Fibroblast of peridontal ligament (primary cell): ENCODE results near the gene NMD3.
A peak's percentile ranks its signal among the peaks of the same experiment; 100 is the strongest.

Experiments
- DNase-seq: peaks from one replicate; pipeline ENCODE4 v3.0.0-alpha.2; 2010; ENCODE audit errors: extremely low read depth

NMD3 gene

DNA sequence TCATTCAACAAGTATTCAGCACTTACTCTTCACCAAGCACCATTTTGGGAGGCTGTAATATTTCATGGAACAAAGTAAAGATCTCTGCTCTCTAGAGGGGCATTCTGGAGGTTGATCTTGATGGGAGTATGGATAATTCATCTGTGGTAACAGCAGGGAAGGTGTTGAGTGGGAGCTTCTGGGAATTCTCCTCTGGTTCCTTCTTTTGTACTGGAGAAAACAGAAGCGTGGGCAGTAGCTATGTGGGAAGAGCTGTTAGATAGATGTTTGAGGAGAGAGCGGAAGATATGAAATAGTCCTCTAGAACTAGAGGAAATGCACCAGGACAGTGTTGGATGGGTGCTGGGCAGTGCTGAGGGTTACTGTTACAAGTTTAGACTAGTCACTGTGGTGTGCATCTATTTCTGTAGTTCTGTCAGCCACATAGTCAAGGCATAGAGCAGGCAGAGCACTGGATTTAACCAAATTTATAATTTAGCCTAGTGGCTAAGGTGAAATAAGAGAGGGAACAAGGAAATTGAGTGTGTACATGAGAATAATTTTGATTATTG lies 9.6 kb downstream of the NMD3 start:
- DNase-seq = no peak

DNA sequence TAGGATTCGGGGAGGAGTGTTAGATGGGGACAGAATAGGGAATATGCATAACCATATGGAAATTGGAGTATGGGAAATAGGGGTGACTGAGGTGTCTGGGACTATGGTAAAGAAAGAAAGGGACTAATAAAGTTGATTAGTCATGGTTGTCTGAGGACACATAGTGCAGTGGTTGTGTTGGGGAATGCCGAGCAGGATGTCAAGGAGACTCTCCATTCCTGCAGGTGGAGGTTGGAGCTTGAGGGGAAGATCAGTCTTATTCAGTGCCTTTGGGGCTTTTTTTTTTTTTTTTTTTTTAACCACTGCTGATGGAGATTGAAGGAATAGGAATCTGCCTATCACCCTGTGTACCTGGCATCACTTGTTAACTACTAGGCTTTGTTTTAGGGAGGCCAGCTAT lies 10.8 kb downstream of the NMD3 start:
- no peak for DNase-seq

DNA sequence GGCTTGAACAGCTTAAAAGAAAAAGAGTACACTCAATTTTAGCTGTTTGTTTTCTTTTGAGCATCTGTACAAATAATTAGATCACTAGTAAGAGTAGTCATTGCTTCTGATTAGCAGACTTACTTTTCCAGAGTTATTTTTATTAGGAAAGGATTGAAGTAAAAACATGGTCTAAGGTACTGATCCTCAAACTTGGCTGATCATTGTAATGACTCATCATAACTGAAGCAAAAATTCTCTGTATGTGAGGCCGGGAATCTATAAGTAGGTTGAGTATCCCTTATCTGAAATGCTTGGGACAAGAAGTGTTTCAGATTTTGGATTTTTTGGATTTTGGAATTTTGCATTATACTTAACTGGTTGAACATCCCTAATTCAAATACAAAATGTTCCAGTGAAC lies 12.4 kb downstream of the NMD3 start:
- no peak for DNase-seq

- no peak for DNase-seq
These were observed 15.1 kb downstream of the NMD3 start for GRCh38 chr3:161236240-161236639.

GRCh38 chr3:161239700-161240099 lies 18.6 kb downstream of the NMD3 start:
- no peak for DNase-seq

DNA sequence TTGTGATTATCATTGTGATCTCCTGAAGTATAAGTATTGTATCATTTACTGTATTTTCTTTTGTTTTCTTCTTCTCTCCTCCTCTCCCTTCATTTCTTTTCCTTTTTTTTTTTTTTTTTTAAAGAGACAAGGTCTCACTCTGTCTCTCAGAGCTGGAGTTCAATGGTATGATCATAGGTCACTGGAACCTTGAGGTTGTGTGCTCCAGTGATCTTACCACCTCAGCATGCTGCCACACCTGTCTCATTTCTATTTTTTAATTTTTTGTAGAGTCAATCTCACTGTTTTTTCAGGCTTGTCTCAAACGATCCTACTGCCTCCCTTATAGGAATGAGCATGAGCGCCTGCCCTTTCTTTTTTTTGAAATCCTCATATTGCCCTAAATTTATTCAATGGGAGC lies 23.4 kb downstream of the NMD3 start:
- no peak for DNase-seq

DNA sequence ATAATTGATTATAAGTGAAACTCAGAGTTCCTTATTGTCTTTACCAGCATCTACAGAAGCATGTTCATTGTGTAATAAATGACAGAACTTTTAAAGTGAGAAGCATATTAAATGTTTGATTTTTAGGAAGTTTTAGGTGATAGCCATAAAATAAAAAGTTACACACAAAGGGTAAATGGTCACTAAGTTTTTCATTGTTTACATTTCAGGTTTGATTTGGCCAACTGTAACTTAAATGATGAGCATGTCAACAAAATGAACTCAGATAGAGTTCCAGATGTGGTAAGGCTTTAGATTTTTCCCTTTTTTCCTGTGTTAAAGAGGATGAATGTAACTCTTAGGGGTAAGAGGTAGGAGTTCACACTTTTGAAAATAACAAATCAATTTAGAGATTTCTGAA lies 25.9 kb downstream of the NMD3 start:
- no peak for DNase-seq

GRCh38 chr3:161250116-161250515 lies 29.0 kb downstream of the NMD3 start:
- no peak for DNase-seq

GRCh38 chr3:161251716-161252115 lies 30.6 kb downstream of the NMD3 start:
- no peak for DNase-seq

DNA sequence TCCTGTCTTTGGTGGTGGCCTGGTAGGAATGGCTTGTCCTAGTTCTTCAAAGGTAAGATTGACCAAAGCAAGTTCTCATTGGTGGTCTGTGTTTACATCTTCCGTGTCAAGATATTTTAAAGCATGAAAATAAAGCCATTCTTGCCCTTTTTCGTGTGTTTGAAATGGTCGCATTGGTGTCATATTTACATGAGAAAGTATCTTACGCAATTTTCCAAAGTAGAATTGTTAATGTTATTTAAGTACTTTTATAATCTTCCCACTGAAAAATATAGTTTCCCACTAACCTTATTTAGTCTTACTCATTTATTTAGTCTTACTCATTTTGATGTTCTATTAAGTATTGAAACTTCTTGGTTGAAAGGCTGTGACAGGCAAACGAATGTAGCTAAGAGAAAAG lies 31.0 kb downstream of the NMD3 start:
- no peak for DNase-seq

GRCh38 chr3:161253711-161254110 lies 32.6 kb downstream of the NMD3 start:
- peak; percentile 68 for DNase-seq

- no peak for DNase-seq
These were observed 33.8 kb downstream of the NMD3 start for GRCh38 chr3:161254861-161255260.

GRCh38 chr3:161263057-161263456 lies 41.9 kb downstream of the NMD3 start:
- DNase-seq = peak; percentile 26

GRCh38 chr3:161264852-161265251 lies 43.7 kb downstream of the NMD3 start:
- DNase-seq = no peak

DNA sequence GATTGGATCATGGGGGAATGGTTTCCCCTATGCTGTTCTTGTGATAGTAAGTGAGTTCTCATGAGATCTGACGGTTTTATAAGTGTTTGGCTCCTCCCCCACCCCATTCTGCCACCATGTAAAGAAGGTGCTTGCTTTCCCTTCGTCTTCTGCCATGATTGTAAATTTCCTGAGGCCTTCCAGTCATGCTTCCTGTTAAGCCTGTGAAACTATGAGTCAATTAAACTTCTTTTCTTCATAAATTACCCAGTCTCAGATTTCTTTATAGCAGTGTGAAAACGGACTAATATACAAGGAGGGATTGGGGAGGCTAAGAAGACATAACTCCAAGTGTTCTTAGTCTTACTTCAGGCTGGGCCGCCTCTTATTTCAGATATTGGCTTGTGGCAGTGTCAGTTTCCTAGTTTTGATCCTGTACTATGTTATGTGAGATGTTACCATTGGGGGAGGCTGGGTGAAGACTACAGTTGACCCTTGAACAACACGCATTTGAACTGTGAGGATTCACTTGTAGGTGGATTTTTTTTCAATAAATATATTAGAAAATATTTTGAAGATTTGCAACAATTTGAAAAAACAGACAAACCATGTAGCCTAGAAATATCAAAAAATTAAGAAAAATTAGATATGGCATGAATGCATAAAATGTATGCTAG lies 44.9 kb downstream of the NMD3 start:
- DNase-seq = no peak

DNA sequence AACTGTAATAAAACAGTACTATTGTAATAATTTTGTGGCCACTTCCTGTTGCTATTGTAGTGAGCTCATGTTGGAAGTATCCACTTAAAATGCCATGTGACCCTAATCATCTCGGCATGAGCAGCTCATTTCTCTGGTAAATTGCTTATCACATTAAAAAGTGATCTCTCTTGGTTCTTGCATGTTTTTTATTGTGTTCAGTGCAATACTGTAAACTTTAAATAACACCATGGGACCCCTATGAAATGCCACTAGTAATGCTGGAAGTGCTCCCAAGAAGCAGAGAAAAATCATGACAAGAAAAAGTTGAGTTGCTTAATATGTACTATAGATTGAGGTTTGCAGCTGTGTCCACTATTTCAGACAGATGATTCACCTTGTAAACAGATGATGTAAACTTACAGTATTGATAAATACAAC lies 45.6 kb downstream of the NMD3 start:
- DNase-seq = peak; percentile 68

- no peak for DNase-seq
These were observed 46.5 kb downstream of the NMD3 start for GRCh38 chr3:161267646-161268045.

GRCh38 chr3:161268601-161269000 lies 47.5 kb downstream of the NMD3 start:
- DNase-seq = no peak

- DNase-seq = no peak
These were observed 49.9 kb downstream of the NMD3 start for GRCh38 chr3:161270991-161271390.

GRCh38 chr3:161271646-161272045 lies 50.5 kb downstream of the NMD3 start:
- no peak for DNase-seq

DNA sequence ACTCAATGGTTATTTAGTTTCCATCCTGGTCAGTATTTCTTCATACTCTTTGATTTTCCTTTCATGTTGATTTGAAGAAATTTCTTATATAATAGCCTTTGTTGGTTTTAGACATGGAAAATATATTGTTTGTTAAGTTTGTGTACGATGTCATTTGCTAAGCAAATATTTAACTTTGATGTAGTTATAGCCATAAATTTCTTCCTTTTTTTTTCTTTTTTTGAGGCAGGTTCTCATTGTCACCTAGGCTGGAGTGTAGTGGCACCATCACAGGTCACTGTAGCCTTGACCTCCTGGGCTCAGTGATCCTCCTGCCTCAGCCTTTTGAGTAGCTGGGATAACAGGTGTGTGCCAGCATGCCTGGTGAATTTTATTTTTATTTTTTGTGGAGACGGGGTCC lies 51.4 kb downstream of the NMD3 start:
- no peak for DNase-seq

GRCh38 chr3:161273589-161274218 lies 52.6 kb downstream of the NMD3 start:
- peak; percentile 71 for DNase-seq

DNA sequence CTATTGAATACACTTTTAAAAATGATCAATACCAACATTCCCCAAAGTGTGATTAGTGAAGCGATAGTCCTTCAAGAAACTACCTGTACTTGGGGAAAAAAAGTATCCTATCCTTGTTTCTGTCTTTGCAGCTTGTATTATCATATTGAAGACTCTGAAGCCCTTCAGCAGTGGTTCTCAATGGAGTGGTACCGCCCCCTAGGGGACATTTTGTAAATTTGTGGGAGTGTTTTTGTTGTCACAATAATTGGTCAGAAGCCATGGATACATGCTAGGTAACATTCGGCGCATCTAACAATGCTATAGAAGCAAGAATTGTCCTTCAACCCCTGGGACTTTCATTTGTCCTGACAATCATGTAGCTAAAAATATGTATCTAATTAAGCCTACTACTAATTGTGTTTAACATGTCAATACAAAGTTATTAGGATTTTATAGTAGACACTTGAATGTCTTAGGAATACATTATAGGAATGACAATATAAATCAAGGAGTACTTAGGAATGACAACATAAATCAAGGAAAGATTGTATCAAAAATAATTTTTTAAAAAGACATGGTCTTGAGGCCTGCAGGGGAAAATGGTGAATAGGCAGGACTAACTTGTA lies 53.7 kb downstream of the NMD3 start:
- peak; percentile 64 for DNase-seq
